Right forelimb (tissue), 1 donor: ENCODE measurements around the gene TOX2.
"Not testable (repeated sequence)": the region's sequence is repeated elsewhere in the genome, so short reads cannot be mapped to it uniquely, and the experiment has no call there.

Experiments used
- DNase-seq: peaks from one replicate; pipeline ENCODE4 v3.0.0-alpha.2; 2018

Gene TOX2

GRCh38 chr20:44038681-44039123 is 124.0 kb downstream of the TOX2 start:
- peak; percentile 66 for DNase-seq

- DNase-seq = no peak
These were observed 124.5 kb downstream of the TOX2 start for GRCh38 chr20:44039147-44039546.

- no peak for DNase-seq
These were observed 125.1 kb downstream of the TOX2 start for GRCh38 chr20:44039741-44040140.

- DNase-seq = no peak
These were observed 125.7 kb downstream of the TOX2 start for GRCh38 chr20:44040202-44040915.

GRCh38 chr20:44041001-44041400 is 126.3 kb downstream of the TOX2 start:
- DNase-seq = no peak

GRCh38 chr20:44044712-44045111 is 130.1 kb downstream of the TOX2 start:
- DNase-seq = not testable (repeated sequence)

- no peak for DNase-seq
These were observed 135.7 kb downstream of the TOX2 start for GRCh38 chr20:44050327-44050726.

GRCh38 chr20:44050925-44051660 is 136.4 kb downstream of the TOX2 start:
- no peak for DNase-seq

- no peak for DNase-seq
These were observed 137.0 kb downstream of the TOX2 start for GRCh38 chr20:44051661-44052000.

- no peak for DNase-seq
These were observed 137.5 kb downstream of the TOX2 start for GRCh38 chr20:44052166-44052565.

GRCh38 chr20:44053046-44053445 is 138.4 kb downstream of the TOX2 start:
- DNase-seq = no peak

GRCh38 chr20:44054118-44054517 is 139.5 kb downstream of the TOX2 start:
- DNase-seq = no peak

GRCh38 chr20:44054849-44055248 is 140.2 kb downstream of the TOX2 start:
- no peak for DNase-seq

GRCh38 chr20:44056010-44056698 is 141.5 kb downstream of the TOX2 start:
- DNase-seq = no peak

GRCh38 chr20:44057698-44058675 is 143.3 kb downstream of the TOX2 start:
- DNase-seq = no peak

- DNase-seq = no peak
These were observed 150.1 kb downstream of the TOX2 start for GRCh38 chr20:44064501-44065400.

- DNase-seq = no peak
These were observed 151.0 kb downstream of the TOX2 start for GRCh38 chr20:44065401-44066340.

GRCh38 chr20:44066645-44067606 is 152.3 kb downstream of the TOX2 start:
- DNase-seq = no peak

GRCh38 chr20:44067650-44068081 is 153.0 kb downstream of the TOX2 start:
- DNase-seq = no peak
